NCI-H2107 treated with DMSO at 0.1 percent for 48 hours (cell line): Measurements from ENCODE around the gene TGIF1.
"Not testable (repeated sequence)": the region's sequence is repeated elsewhere in the genome, so short reads cannot be mapped to it uniquely, and the experiment has no call there.

Source experiments
- DNase-seq: peaks from one replicate; lab custom pipeline; 2025; ENCODE audit not compliant: unreplicated experiment; lab: John Stamatoyannopoulos, UW

The TGIF1 gene

GRCh38 chr18:3450012-3450798, at the start of gene TGIF1:
TSS of gene TGIF1 (plus strand) at chr18:3450172. CDS start at chr18:3450490, 318 bp downstream.
- DNase-seq, result no peak

DNA sequence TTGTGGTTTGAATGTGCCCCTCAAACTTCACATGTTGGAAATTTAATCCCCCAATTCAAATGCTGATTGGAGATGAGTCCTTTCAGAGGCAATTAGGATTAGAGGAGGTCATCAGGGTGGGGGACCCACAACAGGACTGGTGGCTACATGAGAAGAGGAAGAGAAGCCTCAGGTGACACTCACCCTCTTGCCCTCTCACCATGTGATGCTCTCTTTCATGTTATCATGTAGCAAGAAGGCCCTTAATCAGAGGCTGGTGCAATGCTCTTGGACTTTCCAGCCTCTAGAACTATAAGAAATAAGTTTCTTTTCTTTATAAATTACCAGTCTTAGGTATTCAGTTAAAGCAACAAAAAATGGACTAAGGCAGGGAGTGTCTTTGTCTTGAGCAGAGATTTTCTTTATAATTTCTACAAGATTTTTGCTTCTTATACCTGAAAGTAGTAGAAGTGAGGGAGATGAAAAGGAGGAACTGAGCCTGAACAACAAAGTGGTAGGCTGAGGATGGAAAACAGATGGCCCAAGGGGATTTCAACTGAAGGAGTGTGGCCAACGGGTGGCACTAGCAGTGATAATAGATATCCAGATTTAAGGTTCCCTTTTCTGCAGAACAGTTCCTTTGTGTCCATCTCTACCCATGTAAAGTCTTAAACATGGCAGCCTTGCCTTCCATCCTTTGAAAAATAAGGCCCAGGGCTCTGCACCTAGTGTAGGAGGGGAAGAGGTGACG, 49.2 kb upstream of the TGIF1 start:
- no peak for DNase-seq

GRCh38 chr18:3401669-3402620, 48.0 kb upstream of the TGIF1 start:
- DNase-seq, result no peak

DNA sequence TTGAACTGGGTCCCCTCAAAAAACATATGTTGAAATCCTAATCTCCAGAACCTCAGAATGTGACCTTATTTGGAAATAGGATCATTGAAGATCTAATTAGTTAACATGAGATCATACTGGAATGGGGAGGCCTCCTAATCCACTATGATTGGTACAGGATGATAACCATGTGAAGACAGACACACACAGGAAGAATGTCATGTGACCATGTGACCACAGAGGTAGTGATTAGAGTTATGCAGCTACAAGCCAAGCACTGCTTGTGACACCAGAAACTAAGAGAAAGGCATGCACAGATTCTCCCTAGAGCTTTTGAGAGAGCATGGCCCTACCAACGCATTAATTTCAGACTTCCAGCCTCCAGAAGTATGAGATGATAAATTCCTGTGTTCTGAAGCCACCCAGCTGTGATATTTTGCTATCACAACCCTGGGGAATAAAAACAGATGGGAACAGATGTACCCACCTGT, 47.0 kb upstream of the TGIF1 start:
- DNase-seq, result no peak

DNA sequence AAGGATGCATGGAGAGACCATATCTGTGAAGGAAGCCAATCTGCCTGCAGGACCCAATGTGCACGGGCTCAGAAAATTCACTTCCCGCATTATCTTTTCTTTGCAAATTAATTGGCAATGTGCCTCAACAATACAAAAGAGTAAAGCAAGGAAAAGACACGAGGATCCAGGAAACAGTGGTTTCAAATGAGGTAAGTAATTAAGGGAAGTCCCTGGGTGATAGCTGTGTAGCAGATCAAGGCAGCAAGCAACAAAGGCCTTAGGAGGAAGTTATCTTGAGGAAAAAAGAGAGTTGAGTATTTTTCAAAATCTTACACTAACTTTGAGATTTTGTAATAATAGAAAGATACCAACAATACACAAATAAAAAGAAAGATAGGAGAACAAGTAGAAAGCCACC, 44.3 kb upstream of the TGIF1 start:
- DNase-seq, result no peak

- no peak for DNase-seq
These were observed 41.9 kb upstream of the TGIF1 start for GRCh38 chr18:3408107-3408506.

DNA sequence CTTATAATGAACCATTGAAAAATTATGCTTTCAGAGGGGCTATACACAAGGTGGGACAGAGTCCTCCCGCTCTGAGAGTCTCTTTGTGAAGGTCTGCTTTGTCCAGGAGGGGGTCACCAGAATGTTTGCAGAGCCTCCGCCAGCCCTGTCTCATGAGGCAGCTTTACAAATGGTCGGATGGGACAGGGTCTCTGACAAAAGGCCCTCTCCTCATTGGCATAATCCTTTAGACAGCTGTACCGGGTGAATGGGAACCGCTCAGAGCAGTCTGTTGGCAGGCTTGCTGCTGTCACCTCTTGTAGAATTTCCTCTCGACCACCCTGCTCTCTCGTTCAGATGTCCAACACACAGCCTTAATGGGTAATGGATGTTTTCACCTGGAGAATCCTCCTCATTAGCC, 40.2 kb upstream of the TGIF1 start:
- DNase-seq, result no peak

DNA sequence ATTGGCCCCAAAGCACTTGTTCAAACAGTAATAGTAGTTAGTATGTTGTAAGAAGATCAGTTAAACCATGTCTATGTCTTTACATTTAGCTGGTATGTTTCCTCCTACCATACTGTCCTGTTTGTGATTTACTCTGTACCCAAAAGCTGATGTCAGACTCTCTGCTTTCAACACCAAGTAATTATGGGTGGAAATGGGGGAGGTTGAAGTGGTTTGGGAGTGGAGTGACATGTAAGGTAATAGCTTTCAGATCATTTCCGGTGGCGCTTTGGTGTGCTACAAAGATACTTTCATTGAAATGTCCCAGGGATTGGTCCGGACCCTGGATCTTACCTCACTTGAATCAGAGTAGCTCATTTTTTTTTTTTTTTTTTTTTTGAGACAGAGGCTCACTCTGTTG, 39.7 kb upstream of the TGIF1 start:
- no peak for DNase-seq

DNA sequence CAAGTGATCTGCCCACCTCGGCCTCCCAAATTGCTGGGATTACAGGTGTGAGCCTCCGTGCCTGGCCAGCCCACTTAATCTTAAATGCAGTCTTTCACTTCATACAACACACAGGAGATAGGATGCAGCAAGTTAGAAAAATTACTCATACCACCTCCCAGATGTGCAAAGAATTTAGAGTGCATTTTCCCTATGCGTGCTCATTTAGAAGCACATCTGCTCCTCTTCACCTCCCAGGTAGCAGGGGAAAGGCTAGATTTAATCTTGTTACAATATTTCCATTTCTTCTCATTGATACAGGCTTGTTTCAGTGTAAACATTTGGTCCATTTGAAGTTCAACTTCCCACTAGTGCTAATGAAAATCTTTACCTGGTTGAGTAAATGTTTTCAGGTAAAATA, 39.1 kb upstream of the TGIF1 start:
- DNase-seq, result not testable (repeated sequence)

DNA sequence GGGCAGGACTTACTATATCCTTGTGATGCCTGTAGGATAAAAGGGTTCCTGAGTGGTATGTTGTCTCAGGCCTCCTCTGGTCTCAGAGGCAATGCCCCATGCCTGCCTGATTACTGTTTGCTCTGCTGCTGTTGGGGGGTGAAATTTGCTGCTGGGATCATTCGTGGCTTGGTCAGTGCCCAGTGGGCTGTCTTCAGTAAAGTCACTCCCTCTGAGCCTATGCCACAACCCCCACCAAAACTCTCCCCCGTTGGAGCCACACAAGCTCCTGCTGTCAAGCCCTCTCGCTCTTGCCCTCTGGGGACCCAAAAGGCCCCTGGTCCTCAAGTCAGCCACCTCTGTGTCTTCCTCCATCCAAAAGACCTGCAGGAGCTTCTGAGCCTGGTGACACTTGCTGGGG, 38.6 kb upstream of the TGIF1 start:
- DNase-seq, result no peak

DNA sequence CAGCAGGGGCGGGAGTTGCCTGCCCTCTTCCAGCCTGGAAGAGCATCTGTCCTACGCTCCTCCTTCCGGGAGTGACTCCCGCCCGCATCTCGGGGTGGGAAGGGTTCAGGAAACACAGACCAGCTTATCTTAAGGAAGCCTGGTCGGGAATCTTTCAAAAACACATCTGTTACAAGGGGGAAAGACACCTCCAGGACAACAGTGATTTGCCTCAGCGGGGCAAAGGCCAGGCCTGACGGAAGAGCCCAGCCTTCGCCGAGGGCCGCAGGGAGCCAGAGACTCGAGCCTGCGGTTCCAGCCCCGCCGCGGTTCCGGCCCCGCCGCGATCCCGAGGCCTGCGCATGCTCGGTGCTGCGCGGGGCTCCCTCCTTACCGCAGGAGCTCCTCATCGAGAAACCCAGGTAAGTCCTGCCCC, 38.1 kb upstream of the TGIF1 start:
- DNase-seq, result no peak

- not testable (repeated sequence) for DNase-seq
These were observed 37.4 kb upstream of the TGIF1 start for GRCh38 chr18:3412528-3412927.

- no peak for DNase-seq
These were observed 34.9 kb upstream of the TGIF1 start for GRCh38 chr18:3415110-3415509.

- no peak for DNase-seq
These were observed 31.9 kb upstream of the TGIF1 start for GRCh38 chr18:3418083-3418482.

DNA sequence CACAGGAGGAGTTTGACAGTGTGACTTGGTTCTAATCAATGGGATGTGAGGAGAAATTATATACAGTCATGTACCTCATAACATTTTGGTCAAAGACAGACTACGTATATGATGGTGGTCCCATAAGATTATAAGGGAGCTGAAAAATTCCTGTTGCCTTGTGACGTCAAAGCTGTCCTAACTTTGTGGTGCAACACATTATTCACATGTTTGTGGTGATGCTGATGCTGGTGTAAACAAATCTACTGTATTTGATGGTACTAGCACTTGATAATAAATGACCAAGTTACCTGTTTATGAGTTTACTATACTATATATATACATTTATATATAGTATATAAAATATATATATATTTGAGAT, 29.1 kb upstream of the TGIF1 start:
- DNase-seq, result no peak

- DNase-seq, result no peak
These were observed 27.1 kb upstream of the TGIF1 start for GRCh38 chr18:3422905-3423304.

GRCh38 chr18:3424280-3424890, 25.6 kb upstream of the TGIF1 start:
- no peak for DNase-seq

GRCh38 chr18:3425030-3425429, 24.9 kb upstream of the TGIF1 start:
- DNase-seq, result no peak

DNA sequence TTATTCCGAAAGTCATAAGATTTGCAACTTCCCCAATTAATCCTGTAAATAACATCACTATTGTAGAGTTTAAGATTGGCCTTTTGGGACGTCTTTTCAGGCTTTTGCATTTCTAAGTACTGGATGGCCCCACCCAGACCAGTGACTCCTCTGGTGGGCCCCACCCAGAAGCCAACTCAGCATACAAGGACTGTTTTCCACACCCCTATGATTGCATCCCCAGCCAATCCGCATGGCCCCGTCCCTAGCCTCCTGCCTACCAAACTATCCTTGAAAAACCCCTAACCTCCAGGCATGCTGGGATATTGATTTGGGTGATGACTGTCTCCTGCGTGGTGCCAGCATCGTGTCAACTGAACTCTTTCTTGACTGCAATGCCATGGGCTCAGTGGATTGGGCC, 24.5 kb upstream of the TGIF1 start:
- no peak for DNase-seq

DNA sequence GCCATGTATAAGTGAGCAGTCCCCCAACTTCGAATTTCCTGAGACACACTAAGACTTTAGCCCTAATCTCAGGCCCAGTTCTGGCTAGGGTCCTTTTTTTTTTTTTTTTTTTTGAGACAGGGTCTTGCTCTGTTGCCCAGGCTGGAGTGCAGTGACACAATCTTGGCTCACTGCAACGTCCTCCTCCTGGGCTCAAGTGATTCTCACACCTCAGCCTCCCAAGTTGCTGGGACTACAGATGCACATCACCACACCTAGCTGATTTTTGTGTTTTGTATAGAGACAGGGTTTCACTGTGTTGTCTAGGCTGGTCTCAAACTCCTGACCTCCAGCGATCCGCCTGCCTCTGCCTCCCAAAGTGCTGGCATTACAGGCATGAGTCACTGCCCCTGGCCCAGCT, 23.9 kb upstream of the TGIF1 start:
- no peak for DNase-seq

- no peak for DNase-seq
These were observed 22.0 kb upstream of the TGIF1 start for GRCh38 chr18:3427944-3428343.
